ENCODE results near the gene SOWAHA.
"Not testable (repeated sequence)": the region's sequence is repeated elsewhere in the genome, so short reads cannot be mapped to it uniquely, and the experiment has no call there.

Gene SOWAHA

DNA sequence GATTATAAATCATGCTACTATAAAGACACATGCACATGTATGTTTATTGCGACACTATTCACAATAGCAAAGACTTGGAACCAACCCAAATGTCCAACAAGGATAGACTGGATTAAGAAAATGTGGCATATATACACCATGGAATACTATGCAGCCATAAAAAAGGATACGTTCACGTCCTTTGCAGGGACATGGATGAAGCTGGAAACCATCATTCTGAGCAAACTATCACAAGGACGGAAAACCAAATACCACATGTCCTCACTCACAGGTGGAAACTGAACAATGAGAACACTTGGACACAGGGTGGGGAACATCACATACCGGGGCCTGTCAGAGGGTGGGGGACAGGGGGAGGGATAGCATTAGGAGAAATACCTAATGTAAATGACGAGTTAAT, 7.2 kb upstream of the SOWAHA start:
- not testable (repeated sequence) for H3K36me3 Mint-ChIP-seq (ENCODE audit: insufficient read depth); ATAC-seq (replicated peaks); H3K4me3 Mint-ChIP-seq; H3K27ac Mint-ChIP-seq; H3K9me3 Mint-ChIP-seq; DNase-seq; H3K4me1 Mint-ChIP-seq (ENCODE audit: low read depth in 2 of 2)
- H3K27me3 Mint-ChIP-seq: peaks cover 69 to 94% of the 10 kb centered on the region in 2 donors

DNA sequence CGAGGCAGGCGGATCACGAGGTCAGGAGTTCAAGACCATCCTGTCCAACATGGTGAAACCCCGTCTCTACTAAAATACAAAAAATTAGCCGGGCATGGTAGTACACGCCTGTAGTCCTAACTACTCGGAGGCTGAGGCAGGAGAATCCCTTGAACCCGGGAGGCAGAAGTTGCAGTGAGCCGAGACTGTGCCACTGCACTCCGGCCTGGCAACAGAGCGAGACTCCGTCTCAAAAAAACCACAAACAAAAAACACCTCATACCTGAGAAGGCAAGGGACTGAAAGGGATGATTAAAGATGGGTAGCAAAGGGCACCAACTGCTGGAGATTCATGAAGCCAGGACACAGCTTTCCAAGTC, 6.3 kb upstream of the SOWAHA start:
- H3K36me3 Mint-ChIP-seq (ENCODE audit: insufficient read depth); H3K9me3 Mint-ChIP-seq; H3K4me1 Mint-ChIP-seq (ENCODE audit: low read depth in 2 of 2); H3K4me3 Mint-ChIP-seq; ATAC-seq (replicated peaks); H3K27ac Mint-ChIP-seq; DNase-seq: not testable (repeated sequence)
- peaks cover 69 to 94% of the 10 kb centered on the region in 2 donors for H3K27me3 Mint-ChIP-seq

DNA sequence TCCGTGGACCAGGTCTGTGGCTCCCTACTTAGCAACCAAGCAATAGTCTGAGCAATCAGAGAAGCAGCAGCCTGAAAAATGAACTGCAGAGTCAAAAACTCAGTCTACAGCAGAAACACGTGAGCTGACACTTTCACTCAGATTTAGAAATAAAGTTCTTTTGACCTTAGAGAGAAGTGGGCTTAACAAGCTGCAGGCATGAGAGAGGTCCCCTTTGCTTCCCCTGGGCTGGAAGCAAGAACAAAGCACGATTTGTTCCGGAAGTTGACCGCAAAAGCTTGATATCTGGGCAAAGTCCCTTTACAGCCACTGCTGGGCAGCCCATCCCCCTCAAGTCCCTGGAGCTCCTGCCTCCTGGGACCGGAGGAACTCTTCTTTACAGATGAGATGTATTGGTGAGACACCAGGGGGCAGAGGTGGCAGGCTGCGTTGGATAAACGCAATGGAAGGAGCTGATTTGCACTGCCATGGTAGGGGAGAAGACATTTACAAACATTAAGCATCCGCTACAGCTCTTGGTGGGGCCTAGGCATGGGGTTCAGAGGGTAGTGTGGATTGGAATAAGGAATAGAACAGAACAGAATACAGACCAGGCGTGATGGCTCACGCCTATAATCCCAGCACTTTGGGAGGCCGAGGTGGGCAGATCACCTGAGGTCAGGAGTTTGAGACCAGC, 5.8 kb upstream of the SOWAHA start:
- ATAC-seq (replicated peaks): no peak
- DNase-seq: no peak
- Mint-ChIP-seq H3K36me3 (ENCODE audit: insufficient read depth) (no peaks in the 10 kb centered on the region), H3K27me3 (peaks cover 69 to 94% of the 10 kb centered on the region in 2 donors), H3K9me3 (no peaks in the 10 kb centered on the region), H3K4me1 (ENCODE audit: low read depth in 2 of 2) (peaks cover 0 to 2% of the 10 kb centered on the region in 2 donors), H3K27ac (no peak overlapping the region), H3K4me3 (no peak overlapping the region)

DNA sequence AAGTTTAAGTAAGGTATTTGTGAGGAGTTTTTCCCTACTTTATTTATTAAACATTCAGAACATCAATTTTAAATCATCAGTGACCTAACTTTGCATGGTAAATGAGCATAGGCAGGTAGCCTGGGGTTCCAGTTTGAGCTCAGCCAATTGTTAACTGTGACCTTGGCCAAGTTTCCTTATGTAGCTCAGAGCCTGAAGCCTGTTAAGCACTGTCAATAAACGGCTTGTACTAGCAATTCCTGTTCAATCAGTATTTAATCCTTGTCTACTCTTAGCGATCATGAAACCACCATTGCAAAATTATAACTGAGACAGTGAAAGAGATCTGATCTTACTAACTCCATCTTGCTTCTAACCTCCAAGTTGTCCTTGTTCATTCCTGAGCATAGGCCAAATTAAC, 4.7 kb upstream of the SOWAHA start:
- H3K27me3 Mint-ChIP-seq: peaks cover 66 to 90% of the 10 kb centered on the region in 2 donors
- no peak overlapping the region for H3K4me3 Mint-ChIP-seq
- H3K36me3 Mint-ChIP-seq (ENCODE audit: insufficient read depth): no peaks in the 10 kb centered on the region
- peaks cover 4 to 8% of the 10 kb centered on the region in 2 donors for H3K4me1 Mint-ChIP-seq (ENCODE audit: low read depth in 2 of 2)
- DNase-seq (no peak), ATAC-seq (replicated peaks) (no peak)
- H3K27ac Mint-ChIP-seq: no peak overlapping the region
- H3K9me3 Mint-ChIP-seq: no peaks in the 10 kb centered on the region

GRCh38 chr5:132808866-132809265, 4.2 kb upstream of the SOWAHA start:
- Mint-ChIP-seq H3K27me3 (peaks cover 61 to 86% of the 10 kb centered on the region in 2 donors), H3K4me1 (ENCODE audit: low read depth in 2 of 2) (peaks cover 4 to 8% of the 10 kb centered on the region in 2 donors), H3K27ac (no peak overlapping the region), H3K9me3 (no peaks in the 10 kb centered on the region), H3K36me3 (ENCODE audit: insufficient read depth) (no peaks in the 10 kb centered on the region), H3K4me3 (no peak overlapping the region)
- DNase-seq: no peak
- ATAC-seq (replicated peaks): no peak

- DNase-seq (no peak), ATAC-seq (replicated peaks) (no peak)
- Mint-ChIP-seq H3K27me3 (peaks cover 44 to 68% of the 10 kb centered on the region in 2 donors), H3K4me3 (no peak overlapping the region), H3K36me3 (ENCODE audit: insufficient read depth) (no peaks in the 10 kb centered on the region), H3K27ac (no peak overlapping the region), H3K9me3 (no peaks in the 10 kb centered on the region), H3K4me1 (ENCODE audit: low read depth in 2 of 2) (peaks cover 4 to 8% of the 10 kb centered on the region in 2 donors)
These were observed 2.5 kb upstream of the SOWAHA start for GRCh38 chr5:132810605-132811004.

GRCh38 chr5:132812123-132812765, 858 bp upstream of the SOWAHA start:
- H3K4me1 Mint-ChIP-seq (ENCODE audit: low read depth in 2 of 2): peaks cover 4 to 8% of the 10 kb centered on the region in 2 donors
- H3K27me3 Mint-ChIP-seq: peaks cover 43 to 53% of the 10 kb centered on the region in 2 donors
- no peak for DNase-seq
- H3K36me3 Mint-ChIP-seq (ENCODE audit: insufficient read depth): no peaks in the 10 kb centered on the region
- H3K4me3 Mint-ChIP-seq: peak overlapping the region; percentile 76 to 77
- H3K27ac Mint-ChIP-seq: no peak overlapping the region
- no peaks in the 10 kb centered on the region for H3K9me3 Mint-ChIP-seq
- ATAC-seq (replicated peaks): no peak

GRCh38 chr5:132813599-132814502, 749 bp downstream of the SOWAHA start:
- Mint-ChIP-seq H3K27ac (no peak overlapping the region), H3K27me3 (peaks cover 38 to 45% of the 10 kb centered on the region in 2 donors), H3K36me3 (ENCODE audit: insufficient read depth) (no peaks in the 10 kb centered on the region), H3K4me3 (peak overlapping the region in 1 of 2 donors; percentile 13), H3K4me1 (ENCODE audit: low read depth in 2 of 2) (peaks cover 4 to 8% of the 10 kb centered on the region in 2 donors), H3K9me3 (no peaks in the 10 kb centered on the region)
- ATAC-seq (replicated peaks) (peak; percentile 74), DNase-seq (peak; percentile 21 to 23 (median 23))

- no peaks in the 10 kb centered on the region for H3K9me3 Mint-ChIP-seq
- no peak for DNase-seq
- H3K27me3 Mint-ChIP-seq: peaks cover 30 to 45% of the 10 kb centered on the region in 2 donors
- no peak for ATAC-seq (replicated peaks)
- peaks cover 4 to 8% of the 10 kb centered on the region in 2 donors for H3K4me1 Mint-ChIP-seq (ENCODE audit: low read depth in 2 of 2)
- peak overlapping the region; percentile 40 to 66 for H3K4me3 Mint-ChIP-seq
- no peak overlapping the region for H3K27ac Mint-ChIP-seq
- no peaks in the 10 kb centered on the region for H3K36me3 Mint-ChIP-seq (ENCODE audit: insufficient read depth)
These were observed 1.6 kb downstream of the SOWAHA start for GRCh38 chr5:132814503-132815294.

- H3K27ac Mint-ChIP-seq: no peak overlapping the region
- H3K4me1 Mint-ChIP-seq (ENCODE audit: low read depth in 2 of 2): peaks cover 8 to 12% of the 10 kb centered on the region in 2 donors
- DNase-seq (no peak), ATAC-seq (replicated peaks) (no peak)
- peaks cover 30 to 45% of the 10 kb centered on the region in 2 donors for H3K27me3 Mint-ChIP-seq
- no peaks in the 10 kb centered on the region for H3K36me3 Mint-ChIP-seq (ENCODE audit: insufficient read depth)
- H3K9me3 Mint-ChIP-seq: no peaks in the 10 kb centered on the region
- H3K4me3 Mint-ChIP-seq: peak overlapping the region; percentile 40 to 66
These were observed 2.4 kb downstream of the SOWAHA start for GRCh38 chr5:132815454-132815853.

DNA sequence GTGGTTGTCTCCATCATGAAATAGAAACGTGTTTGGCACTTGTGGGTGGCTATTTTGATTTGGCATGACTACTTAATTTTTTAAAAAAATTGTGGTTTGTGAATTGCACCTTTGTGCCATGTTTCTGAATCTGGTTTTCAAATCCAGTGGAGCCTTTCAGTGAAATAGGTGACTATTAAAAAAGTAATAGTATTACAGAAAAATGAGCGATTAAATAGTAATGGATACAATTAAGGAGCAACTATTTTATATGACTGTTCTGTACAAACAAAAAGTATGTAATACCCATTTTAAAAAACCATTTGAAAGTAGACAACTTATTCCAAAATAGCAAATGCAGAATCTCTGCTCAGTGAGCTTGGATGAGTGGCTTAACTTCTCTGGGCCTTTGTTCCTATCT, 3.0 kb downstream of the SOWAHA start:
- H3K27me3 Mint-ChIP-seq: peaks cover 24 to 41% of the 10 kb centered on the region in 2 donors
- DNase-seq (no peak), ATAC-seq (replicated peaks) (no peak)
- H3K4me1 Mint-ChIP-seq (ENCODE audit: low read depth in 2 of 2): peaks cover 8 to 12% of the 10 kb centered on the region in 2 donors
- no peak overlapping the region for H3K27ac Mint-ChIP-seq
- no peaks in the 10 kb centered on the region for H3K9me3 Mint-ChIP-seq
- no peaks in the 10 kb centered on the region for H3K36me3 Mint-ChIP-seq (ENCODE audit: insufficient read depth)
- no peak overlapping the region for H3K4me3 Mint-ChIP-seq

GRCh38 chr5:132816554-132816953, 3.5 kb downstream of the SOWAHA start:
- H3K4me3 Mint-ChIP-seq: no peak overlapping the region
- no peaks in the 10 kb centered on the region for H3K36me3 Mint-ChIP-seq (ENCODE audit: insufficient read depth)
- no peak overlapping the region for H3K27ac Mint-ChIP-seq
- peaks cover 19 to 37% of the 10 kb centered on the region in 2 donors for H3K27me3 Mint-ChIP-seq
- DNase-seq (no peak), ATAC-seq (replicated peaks) (no peak)
- no peaks in the 10 kb centered on the region for H3K9me3 Mint-ChIP-seq
- peaks cover 8 to 12% of the 10 kb centered on the region in 2 donors for H3K4me1 Mint-ChIP-seq (ENCODE audit: low read depth in 2 of 2)

- no peaks in the 10 kb centered on the region for H3K36me3 Mint-ChIP-seq (ENCODE audit: insufficient read depth)
- no peaks in the 10 kb centered on the region for H3K9me3 Mint-ChIP-seq
- peaks cover 8 to 12% of the 10 kb centered on the region in 2 donors for H3K4me1 Mint-ChIP-seq (ENCODE audit: low read depth in 2 of 2)
- DNase-seq: no peak
- no peak for ATAC-seq (replicated peaks)
- H3K4me3 Mint-ChIP-seq: no peak overlapping the region
- H3K27me3 Mint-ChIP-seq: peaks cover 14 to 37% of the 10 kb centered on the region in 2 donors
- H3K27ac Mint-ChIP-seq: no peak overlapping the region
These were observed 3.9 kb downstream of the SOWAHA start for GRCh38 chr5:132817011-132817410.

Measured in effector memory CD8-positive, alpha-beta T cell (primary cell).